ENCODE measurements around the gene RCL1. TPM values are rescaled to one million over a fixed set of nuclear protein-coding genes. Genes with fewer than 3 reads are reported as not detected.

Gene RCL1
- total and polyA plus RNA-seq, 3 experiments from 2014 or later = 17.7 to 39.1 (median 36.5) TPM

DNA sequence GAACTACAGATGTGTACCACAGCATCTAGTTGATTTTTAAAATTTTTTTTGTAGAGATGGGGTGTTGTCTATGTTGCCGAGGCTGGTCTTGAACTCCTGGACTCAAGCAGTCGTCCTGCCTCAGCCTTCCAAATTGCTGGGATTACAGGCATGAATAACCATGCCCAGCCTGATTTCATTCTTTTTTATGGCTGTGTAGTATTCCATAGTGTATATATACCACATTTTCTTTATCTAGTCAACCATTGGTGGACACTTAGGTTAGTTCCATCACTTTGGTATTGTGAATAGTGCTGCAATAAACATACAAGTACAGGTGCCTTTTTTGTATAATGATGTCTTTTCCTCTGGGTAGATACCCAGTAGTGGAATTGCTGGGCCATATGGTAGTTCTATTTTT, 3.8 kb downstream of the RCL1 start:
- Mint-ChIP-seq H3K4me1 (peaks cover 33 to 73% (median 73%) of the 10 kb centered on the region in 3 donors), H3K27me3 (peaks cover 0 to 1% of the 10 kb centered on the region in 2 donors), H3K27ac (peak overlapping the region in 2 of 8 donors; percentile 26 to 58), H3K36me3 (peaks cover 0 to 7% (median 2%) of the 10 kb centered on the region in 3 donors), H3K9me3 (no peaks in the 10 kb centered on the region), H3K4me3 (no peak overlapping the region)
- peaks cover 20% of the 10 kb centered on the region for H3K4me1 ChIP-seq (ENCODE audit: insufficient read depth, low read length)
- POLR2A ChIA-PET = no interaction called here
- H3K9me3 ChIP-seq (ENCODE audit: low read length) = no peaks in the 10 kb centered on the region
- CTCF ChIA-PET = interaction anchor here (1.3 to 2.4 kb wide), 3 partner anchors 34 to 804 kb away, joined by 3 to 11 read pairs (median 4); no protein-coding TSS in a partner anchor
- no peaks in the 10 kb centered on the region for H3K27me3 ChIP-seq (ENCODE audit: insufficient read depth, low read length, poor library complexity, severe bottlenecking)
- H3K4me3 ChIP-seq (ENCODE audit: low read length) = no peak overlapping the region
- H3K36me3 ChIP-seq (ENCODE audit: insufficient read depth, low read length) = no peaks in the 10 kb centered on the region
- no peak for DNase-seq
- H3K27ac ChIP-seq (ENCODE audit: low read depth, low read length) = no peak overlapping the region

DNA sequence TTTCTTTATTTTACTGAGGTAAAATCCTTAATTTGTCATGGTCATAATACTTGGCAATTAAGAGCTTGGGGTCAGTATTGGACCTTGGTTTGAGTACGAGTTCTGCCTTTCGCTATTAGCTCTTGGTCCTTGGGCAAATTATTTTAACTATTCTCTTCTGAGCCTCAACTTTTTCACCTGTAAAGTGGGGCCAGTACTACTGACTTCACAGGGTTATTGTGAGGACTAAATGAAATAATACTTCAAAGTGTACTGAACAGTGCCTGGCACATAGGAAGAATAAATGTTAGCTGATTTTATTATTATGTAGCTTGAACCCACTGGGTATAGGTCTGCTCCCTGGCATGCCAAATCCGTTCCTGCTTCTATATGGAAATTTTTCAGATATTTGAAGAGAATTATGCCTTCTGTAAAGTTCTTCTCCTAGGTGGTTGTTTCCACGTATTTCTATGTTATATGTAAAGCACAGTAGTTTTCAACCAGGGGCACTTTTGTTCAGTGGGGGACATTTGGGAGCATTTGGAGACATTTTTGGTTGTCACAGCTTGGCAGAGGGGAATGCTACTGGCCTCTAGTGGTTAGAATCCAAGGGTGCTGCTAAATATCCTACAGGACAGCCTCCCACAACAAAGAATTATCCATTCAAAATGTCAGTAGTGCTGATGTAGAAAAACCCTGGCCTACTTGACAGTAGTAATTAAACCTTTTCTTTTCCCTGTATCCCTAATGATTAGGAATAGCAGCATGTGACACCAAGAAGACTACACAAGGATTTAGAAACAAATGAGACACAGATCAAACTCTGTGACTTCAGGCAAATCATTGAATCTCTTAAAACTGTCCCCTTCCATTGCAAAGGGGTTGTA, 4.5 kb downstream of the RCL1 start:
- H3K27ac Mint-ChIP-seq = peak overlapping the region in 3 of 8 donors; percentile 33 to 48 (median 47)
- ChIA-PET POLR2A (no interaction called here), CTCF (interaction anchor here (1.3 to 2.4 kb wide), 3 partner anchors 35 to 803 kb away, joined by 3 to 11 read pairs (median 4); no protein-coding TSS in a partner anchor)
- peaks cover 0 to 5% (median 2%) of the 10 kb centered on the region in 3 donors for H3K36me3 Mint-ChIP-seq
- no peaks in the 10 kb centered on the region for H3K9me3 Mint-ChIP-seq
- peak in 1 of 5 donors; percentile 13 for DNase-seq
- Histone ChIP-seq H3K4me1 (ENCODE audit: insufficient read depth, low read length) (peaks cover 16% of the 10 kb centered on the region), H3K27me3 (ENCODE audit: insufficient read depth, low read length, poor library complexity, severe bottlenecking) (no peaks in the 10 kb centered on the region), H3K36me3 (ENCODE audit: insufficient read depth, low read length) (no peaks in the 10 kb centered on the region), H3K27ac (ENCODE audit: low read depth, low read length) (peak overlapping the region; percentile 21), H3K9me3 (ENCODE audit: low read length) (no peaks in the 10 kb centered on the region), H3K4me3 (ENCODE audit: low read length) (no peak overlapping the region)
- H3K4me3 Mint-ChIP-seq = peak overlapping the region in 1 of 7 donors; percentile 39
- peaks cover 26 to 68% (median 66%) of the 10 kb centered on the region in 3 donors for H3K4me1 Mint-ChIP-seq
- no peaks in the 10 kb centered on the region for H3K27me3 Mint-ChIP-seq

DNA sequence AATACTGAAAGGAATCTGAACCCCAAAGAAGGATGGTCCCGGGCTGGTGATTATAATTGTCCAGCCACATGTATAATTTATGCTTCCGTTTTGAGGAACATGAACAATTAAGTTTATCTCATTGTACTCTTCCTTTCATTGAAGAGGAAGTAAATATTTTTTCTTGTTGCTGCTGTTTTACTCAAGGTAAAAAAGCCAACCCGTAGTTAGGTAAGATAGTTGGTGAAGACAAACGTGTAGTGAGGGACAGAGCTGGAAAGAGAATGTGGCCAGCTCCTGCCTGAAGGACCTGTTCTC, 5.1 kb downstream of the RCL1 start:
- peak overlapping the region; percentile 21 for H3K27ac ChIP-seq (ENCODE audit: low read depth, low read length)
- no peaks in the 10 kb centered on the region for H3K9me3 ChIP-seq (ENCODE audit: low read length)
- H3K27me3 Mint-ChIP-seq = no peaks in the 10 kb centered on the region
- ChIA-PET CTCF (interaction anchor here (1.6 kb wide), 1 partner anchor 803 kb away, joined by 4 read pairs; no protein-coding TSS in a partner anchor), POLR2A (no interaction called here)
- no peak for DNase-seq
- peaks cover 0 to 2% (median 2%) of the 10 kb centered on the region in 3 donors for H3K36me3 Mint-ChIP-seq
- no peaks in the 10 kb centered on the region for H3K9me3 Mint-ChIP-seq
- H3K4me3 ChIP-seq (ENCODE audit: low read length) = no peak overlapping the region
- H3K27me3 ChIP-seq (ENCODE audit: insufficient read depth, low read length, poor library complexity, severe bottlenecking) = no peaks in the 10 kb centered on the region
- H3K27ac Mint-ChIP-seq = peak overlapping the region in 3 of 8 donors; percentile 7 to 47 (median 33)
- peaks cover 16% of the 10 kb centered on the region for H3K4me1 ChIP-seq (ENCODE audit: insufficient read depth, low read length)
- H3K4me3 Mint-ChIP-seq = no peak overlapping the region
- H3K36me3 ChIP-seq (ENCODE audit: insufficient read depth, low read length) = no peaks in the 10 kb centered on the region
- peaks cover 25 to 67% (median 65%) of the 10 kb centered on the region in 3 donors for H3K4me1 Mint-ChIP-seq

DNA sequence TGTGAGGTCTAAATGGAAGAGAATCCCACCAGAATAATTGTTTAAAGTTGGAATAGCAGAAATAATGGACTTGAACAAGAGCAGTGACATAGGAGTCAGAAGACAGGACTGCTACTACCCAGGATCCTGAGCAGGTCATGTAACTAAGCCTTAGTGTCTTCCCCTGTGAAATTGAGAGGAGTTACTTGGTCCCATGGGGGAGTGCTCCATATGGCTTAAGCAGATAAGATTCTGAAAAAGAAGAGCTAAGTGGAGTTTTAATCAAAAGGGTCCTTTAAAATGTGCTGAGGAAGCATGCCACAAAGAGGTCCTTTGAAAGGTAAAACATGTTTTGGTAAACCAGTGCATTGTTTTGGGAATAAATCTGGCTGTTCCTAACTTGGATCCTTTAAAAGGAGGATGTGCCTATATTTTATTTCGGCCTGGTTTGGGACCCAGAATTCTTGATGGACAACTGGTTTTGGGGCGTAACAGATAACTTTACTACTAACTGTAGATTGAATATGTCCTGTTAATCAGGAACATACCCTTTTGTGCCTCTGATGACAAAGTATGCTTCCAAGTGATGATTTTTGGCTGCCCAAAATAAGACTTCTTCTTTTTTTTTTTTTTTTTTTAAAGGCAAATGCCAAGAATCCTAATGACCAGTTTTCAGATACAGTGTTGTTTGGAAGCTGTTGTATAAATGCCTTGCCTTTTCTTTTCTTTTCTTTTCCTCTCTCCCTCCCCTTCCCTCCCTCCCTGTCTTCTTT, 5.7 kb downstream of the RCL1 start:
- Histone ChIP-seq H3K4me3 (ENCODE audit: low read length) (no peak overlapping the region), H3K27me3 (ENCODE audit: insufficient read depth, low read length, poor library complexity, severe bottlenecking) (no peaks in the 10 kb centered on the region), H3K9me3 (ENCODE audit: low read length) (no peaks in the 10 kb centered on the region), H3K36me3 (ENCODE audit: insufficient read depth, low read length) (no peaks in the 10 kb centered on the region), H3K27ac (ENCODE audit: low read depth, low read length) (peak overlapping the region; percentile 45), H3K4me1 (ENCODE audit: insufficient read depth, low read length) (peaks cover 14% of the 10 kb centered on the region)
- Mint-ChIP-seq H3K9me3 (no peaks in the 10 kb centered on the region), H3K27ac (peak overlapping the region in 2 of 8 donors; percentile 7 to 71), H3K4me3 (no peak overlapping the region), H3K36me3 (peaks cover under 1 to 5% (median 4%) of the 10 kb centered on the region in 3 donors), H3K4me1 (peaks cover 25 to 71% (median 70%) of the 10 kb centered on the region in 3 donors), H3K27me3 (no peaks in the 10 kb centered on the region)
- DNase-seq = no peak
- ChIA-PET CTCF (no interaction called here), POLR2A (interaction anchor here (0.6 kb wide), 1 partner anchor 329 kb away, joined by 3 read pairs; no protein-coding TSS in a partner anchor)

DNA sequence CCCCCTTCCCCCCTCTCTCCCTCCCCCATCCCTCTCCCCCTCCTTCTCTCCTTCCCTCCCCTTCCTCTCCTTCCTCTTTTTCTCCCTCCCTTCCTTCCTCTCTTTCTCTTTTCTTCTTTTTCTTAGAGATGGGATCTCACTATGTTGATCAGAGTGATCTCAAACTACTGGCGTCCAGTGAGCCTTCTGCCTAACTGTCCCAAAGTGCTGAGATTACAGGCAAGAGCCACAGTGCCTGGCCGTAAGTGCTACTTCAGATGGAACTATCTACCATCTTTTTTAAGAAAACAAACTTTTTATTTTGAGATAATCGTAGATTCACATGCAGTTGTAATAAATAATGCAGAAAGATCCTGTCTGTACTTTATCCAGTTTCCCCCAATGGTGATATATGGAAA, 6.3 kb downstream of the RCL1 start:
- H3K36me3 Mint-ChIP-seq = peaks cover 4 to 11% (median 5%) of the 10 kb centered on the region in 3 donors
- H3K4me1 Mint-ChIP-seq = peaks cover 22 to 71% (median 69%) of the 10 kb centered on the region in 3 donors
- DNase-seq = no peak
- peak overlapping the region; percentile 29 for H3K27ac ChIP-seq (ENCODE audit: low read depth, low read length)
- H3K9me3 ChIP-seq (ENCODE audit: low read length) = no peaks in the 10 kb centered on the region
- ChIA-PET POLR2A (interaction anchor here (0.6 kb wide), 1 partner anchor 329 kb away, joined by 3 read pairs; no protein-coding TSS in a partner anchor), CTCF (no interaction called here)
- H3K27ac Mint-ChIP-seq = no peak overlapping the region
- H3K4me3 Mint-ChIP-seq = no peak overlapping the region
- no peaks in the 10 kb centered on the region for H3K27me3 ChIP-seq (ENCODE audit: insufficient read depth, low read length, poor library complexity, severe bottlenecking)
- peaks cover 8% of the 10 kb centered on the region for H3K4me1 ChIP-seq (ENCODE audit: insufficient read depth, low read length)
- no peaks in the 10 kb centered on the region for H3K36me3 ChIP-seq (ENCODE audit: insufficient read depth, low read length)
- no peak overlapping the region for H3K4me3 ChIP-seq (ENCODE audit: low read length)
- H3K9me3 Mint-ChIP-seq = no peaks in the 10 kb centered on the region
- no peaks in the 10 kb centered on the region for H3K27me3 Mint-ChIP-seq

DNA sequence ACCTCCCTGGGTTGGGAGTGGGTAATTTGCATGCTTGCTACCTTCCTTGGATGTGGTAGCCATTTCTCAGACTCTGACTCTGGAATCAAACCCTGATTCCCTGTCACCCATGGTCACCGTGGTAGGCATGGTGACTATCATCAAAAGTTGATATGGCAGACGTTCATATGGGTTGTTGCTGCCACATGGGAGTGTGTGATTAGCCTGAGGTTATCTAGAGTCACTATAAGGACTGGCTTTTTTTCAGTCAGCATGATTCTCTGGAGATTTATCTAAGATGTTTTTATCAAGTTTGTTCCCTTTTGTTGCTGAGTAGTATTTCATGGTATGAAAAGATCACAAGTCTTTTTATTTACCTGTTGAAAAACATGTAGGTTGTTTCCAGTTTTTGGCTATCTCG, 7.0 kb downstream of the RCL1 start:
- Histone ChIP-seq H3K9me3 (ENCODE audit: low read length) (no peaks in the 10 kb centered on the region), H3K27ac (ENCODE audit: low read depth, low read length) (no peak overlapping the region), H3K27me3 (ENCODE audit: insufficient read depth, low read length, poor library complexity, severe bottlenecking) (no peaks in the 10 kb centered on the region), H3K4me1 (ENCODE audit: insufficient read depth, low read length) (peaks cover 5% of the 10 kb centered on the region), H3K4me3 (ENCODE audit: low read length) (no peak overlapping the region), H3K36me3 (ENCODE audit: insufficient read depth, low read length) (no peaks in the 10 kb centered on the region)
- Mint-ChIP-seq H3K4me1 (peaks cover 20 to 63% (median 62%) of the 10 kb centered on the region in 3 donors), H3K36me3 (peaks cover 4 to 12% (median 6%) of the 10 kb centered on the region in 3 donors), H3K9me3 (no peaks in the 10 kb centered on the region), H3K27ac (no peak overlapping the region), H3K4me3 (no peak overlapping the region), H3K27me3 (no peaks in the 10 kb centered on the region)
- DNase-seq = no peak
- CTCF ChIA-PET = no interaction called here
- POLR2A ChIA-PET = no interaction called here

DNA sequence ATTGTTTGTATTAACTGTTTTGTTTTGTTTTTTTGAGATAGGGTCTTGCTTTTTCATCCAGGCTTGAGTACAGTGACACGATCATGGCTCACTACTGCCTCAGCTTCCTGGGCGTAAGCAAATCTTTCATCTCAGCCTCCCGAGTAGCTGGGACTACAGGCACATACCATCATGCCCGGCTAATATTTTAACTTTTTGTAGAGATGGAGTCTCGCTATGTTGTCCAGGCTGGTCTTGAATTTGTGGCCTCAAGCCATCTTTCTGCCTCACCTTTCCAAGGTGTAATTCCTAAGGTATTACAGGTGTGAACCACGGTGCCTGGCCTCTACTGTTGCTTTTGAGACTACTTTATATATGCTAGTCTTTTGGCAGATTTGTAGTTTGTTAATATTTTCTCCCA, 8.4 kb downstream of the RCL1 start:
- no peak overlapping the region for H3K4me3 Mint-ChIP-seq
- Histone ChIP-seq H3K4me3 (ENCODE audit: low read length) (no peak overlapping the region), H3K36me3 (ENCODE audit: insufficient read depth, low read length) (no peaks in the 10 kb centered on the region), H3K9me3 (ENCODE audit: low read length) (no peaks in the 10 kb centered on the region), H3K27me3 (ENCODE audit: insufficient read depth, low read length, poor library complexity, severe bottlenecking) (no peaks in the 10 kb centered on the region), H3K4me1 (ENCODE audit: insufficient read depth, low read length) (peaks cover 5% of the 10 kb centered on the region), H3K27ac (ENCODE audit: low read depth, low read length) (no peak overlapping the region)
- POLR2A ChIA-PET = interaction anchor here (0.6 kb wide), 1 partner anchor 447 kb away, joined by 4 read pairs; no protein-coding TSS in a partner anchor
- H3K27me3 Mint-ChIP-seq = no peaks in the 10 kb centered on the region
- H3K27ac Mint-ChIP-seq = no peak overlapping the region
- DNase-seq = no peak
- peaks cover 0 to 11% (median 7%) of the 10 kb centered on the region in 5 donors for H3K9me3 Mint-ChIP-seq
- H3K36me3 Mint-ChIP-seq = peaks cover 4 to 25% (median 11%) of the 10 kb centered on the region in 3 donors
- H3K4me1 Mint-ChIP-seq = peaks cover 19 to 56% (median 51%) of the 10 kb centered on the region in 3 donors
- CTCF ChIA-PET = no interaction called here

Measured in CD8-positive, alpha-beta memory T cell (primary cell).